ENCODE results near the gene RRH. TPM values are rescaled to one million over a fixed set of nuclear protein-coding genes. Genes with fewer than 3 reads are reported as not detected.

RRH gene
- total and polyA plus RNA-seq, 4 donors, result 0.05 to 0.08 (median 0.05) TPM; not detected in 1

GRCh38 chr4:109890076-109890475, 62.3 kb downstream of the RRH start:
- TF ChIP-seq SP1 (IDR thresholded peaks at IDR 0.05), result no peak
- TF ChIP-seq, protein P1, sequence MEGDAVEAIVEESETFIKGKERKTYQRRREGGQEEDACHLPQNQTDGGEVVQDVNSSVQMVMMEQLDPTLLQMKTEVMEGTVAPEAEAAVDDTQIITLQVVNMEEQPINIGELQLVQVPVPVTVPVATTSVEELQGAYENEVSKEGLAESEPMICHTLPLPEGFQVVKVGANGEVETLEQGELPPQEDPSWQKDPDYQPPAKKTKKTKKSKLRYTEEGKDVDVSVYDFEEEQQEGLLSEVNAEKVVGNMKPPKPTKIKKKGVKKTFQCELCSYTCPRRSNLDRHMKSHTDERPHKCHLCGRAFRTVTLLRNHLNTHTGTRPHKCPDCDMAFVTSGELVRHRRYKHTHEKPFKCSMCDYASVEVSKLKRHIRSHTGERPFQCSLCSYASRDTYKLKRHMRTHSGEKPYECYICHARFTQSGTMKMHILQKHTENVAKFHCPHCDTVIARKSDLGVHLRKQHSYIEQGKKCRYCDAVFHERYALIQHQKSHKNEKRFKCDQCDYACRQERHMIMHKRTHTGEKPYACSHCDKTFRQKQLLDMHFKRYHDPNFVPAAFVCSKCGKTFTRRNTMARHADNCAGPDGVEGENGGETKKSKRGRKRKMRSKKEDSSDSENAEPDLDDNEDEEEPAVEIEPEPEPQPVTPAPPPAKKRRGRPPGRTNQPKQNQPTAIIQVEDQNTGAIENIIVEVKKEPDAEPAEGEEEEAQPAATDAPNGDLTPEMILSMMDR (IDR thresholded peaks at IDR 0.05; ENCODE audit: low read depth, low read length, missing input control), result no peak
- no peak for TF ChIP-seq GABPA (IDR thresholded peaks at IDR 0.05 in 1 of 2, conservative IDR thresholded peaks at IDR 0.05 in 1 of 2)
- TF ChIP-seq, protein P2, sequence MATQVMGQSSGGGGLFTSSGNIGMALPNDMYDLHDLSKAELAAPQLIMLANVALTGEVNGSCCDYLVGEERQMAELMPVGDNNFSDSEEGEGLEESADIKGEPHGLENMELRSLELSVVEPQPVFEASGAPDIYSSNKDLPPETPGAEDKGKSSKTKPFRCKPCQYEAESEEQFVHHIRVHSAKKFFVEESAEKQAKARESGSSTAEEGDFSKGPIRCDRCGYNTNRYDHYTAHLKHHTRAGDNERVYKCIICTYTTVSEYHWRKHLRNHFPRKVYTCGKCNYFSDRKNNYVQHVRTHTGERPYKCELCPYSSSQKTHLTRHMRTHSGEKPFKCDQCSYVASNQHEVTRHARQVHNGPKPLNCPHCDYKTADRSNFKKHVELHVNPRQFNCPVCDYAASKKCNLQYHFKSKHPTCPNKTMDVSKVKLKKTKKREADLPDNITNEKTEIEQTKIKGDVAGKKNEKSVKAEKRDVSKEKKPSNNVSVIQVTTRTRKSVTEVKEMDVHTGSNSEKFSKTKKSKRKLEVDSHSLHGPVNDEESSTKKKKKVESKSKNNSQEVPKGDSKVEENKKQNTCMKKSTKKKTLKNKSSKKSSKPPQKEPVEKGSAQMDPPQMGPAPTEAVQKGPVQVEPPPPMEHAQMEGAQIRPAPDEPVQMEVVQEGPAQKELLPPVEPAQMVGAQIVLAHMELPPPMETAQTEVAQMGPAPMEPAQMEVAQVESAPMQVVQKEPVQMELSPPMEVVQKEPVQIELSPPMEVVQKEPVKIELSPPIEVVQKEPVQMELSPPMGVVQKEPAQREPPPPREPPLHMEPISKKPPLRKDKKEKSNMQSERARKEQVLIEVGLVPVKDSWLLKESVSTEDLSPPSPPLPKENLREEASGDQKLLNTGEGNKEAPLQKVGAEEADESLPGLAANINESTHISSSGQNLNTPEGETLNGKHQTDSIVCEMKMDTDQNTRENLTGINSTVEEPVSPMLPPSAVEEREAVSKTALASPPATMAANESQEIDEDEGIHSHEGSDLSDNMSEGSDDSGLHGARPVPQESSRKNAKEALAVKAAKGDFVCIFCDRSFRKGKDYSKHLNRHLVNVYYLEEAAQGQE (IDR thresholded peaks at IDR 0.05), result no peak
- TF ChIP-seq ZBTB33 (IDR thresholded peaks at IDR 0.05), result no peak
- no peak for TF ChIP-seq ATF3 (IDR thresholded peaks at IDR 0.05)
- no peak for TF ChIP-seq MAX (IDR thresholded peaks at IDR 0.05)
- no peak for TF ChIP-seq RXRA (IDR thresholded peaks at IDR 0.05)
- TF ChIP-seq YY1 (IDR thresholded peaks at IDR 0.05), result no peak
- no peak for TF ChIP-seq HNF4A (conservative IDR thresholded peaks at IDR 0.05)
- no peak for TF ChIP-seq NR2F2 (IDR thresholded peaks at IDR 0.05)
- no peak for TF ChIP-seq EGR1 (IDR thresholded peaks at IDR 0.05; ENCODE audit: low read depth in 2 of 2)
- Histone ChIP-seq H3K9ac (ENCODE audit: low read depth in 1 of 2, low read length in 2 of 2) (no peak overlapping the region), H3K27me3 (ENCODE audit: control insufficient read depth in 4 of 4, insufficient read depth in 4 of 4, low read length in 3 of 4) (no peaks in the 10 kb centered on the region), H3K9me3 (ENCODE audit: control insufficient read depth in 4 of 4, low read length in 3 of 4) (no peaks in the 10 kb centered on the region), H3K36me3 (ENCODE audit: control insufficient read depth in 4 of 4, insufficient read depth in 3 of 4, low read depth in 1 of 4, low read length in 3 of 4) (no peaks in the 10 kb centered on the region), H3K4me1 (ENCODE audit: control insufficient read depth in 4 of 4, insufficient read depth in 4 of 4, low read length in 3 of 4) (no peaks in the 10 kb centered on the region), H3K27ac (ENCODE audit: low read depth in 1 of 2, low read length in 2 of 2) (no peak overlapping the region), H3K4me3 (ENCODE audit: low read depth in 1 of 3, low read length in 3 of 3) (no peak overlapping the region)
- no peak for DNase-seq (ENCODE audit: low spot score)

Other genes with a start within 250 kb of the RRH start
- 10 to 100 TPM; 18.5 to 20.9 TPM for gene CASP6, start 124.5 kb upstream of the RRH start, total RNA-seq
- gene CASP6, start 124.5 kb upstream of the RRH start, polyA plus RNA-seq, result 10 to 100 TPM; 14.9 to 20.4 TPM
- 10 to 100 TPM; 11.3 to 28.9 TPM for gene PLA2G12A, start 97.9 kb upstream of the RRH start, total RNA-seq
- gene PLA2G12A, start 97.9 kb upstream of the RRH start, polyA plus RNA-seq, result 10 to 100 TPM; 29.9 to 57.7 TPM
- 100 to 1,000 TPM; 232 to 598 TPM for gene CFI, start 26.0 kb upstream of the RRH start, total RNA-seq
- gene CFI, start 26.0 kb upstream of the RRH start, polyA plus RNA-seq, result 100 to 1,000 TPM; 410 to 589 TPM
- 1 to 10 TPM; 1.5 to 7.2 TPM for gene GAR1, start 12.2 kb upstream of the RRH start, total RNA-seq
- gene GAR1, start 12.2 kb upstream of the RRH start, polyA plus RNA-seq, result 1 to 10 TPM; 4.5 to 7.7 TPM
- gene LRIT3, start 20.1 kb downstream of the RRH start, total RNA-seq, result under 1 TPM in 1 of 2 donors, not detected in 1; 0.08 TPM
- under 1 TPM; 0.03 to 0.07 TPM for gene LRIT3, start 20.1 kb downstream of the RRH start, polyA plus RNA-seq
- under 1 TPM in 1 of 2 donors, not detected in 1; 0.65 TPM for gene EGF, start 84.9 kb downstream of the RRH start, total RNA-seq
- not detected for gene EGF, start 84.9 kb downstream of the RRH start, polyA plus RNA-seq

All from liver (tissue), 9 donors.